ENCODE results near the gene GPD1. TPM values are rescaled to one million over a fixed set of nuclear protein-coding genes. Genes with fewer than 3 reads are reported as not detected.

Gene GPD1
- total and polyA plus RNA-seq, 10 of the 15 experiments (the other 5 are each of a cell fraction or from before 2014, with no cell fraction given), result 0.04 to 0.61 (median 0.26) TPM; not detected in 1

DNA sequence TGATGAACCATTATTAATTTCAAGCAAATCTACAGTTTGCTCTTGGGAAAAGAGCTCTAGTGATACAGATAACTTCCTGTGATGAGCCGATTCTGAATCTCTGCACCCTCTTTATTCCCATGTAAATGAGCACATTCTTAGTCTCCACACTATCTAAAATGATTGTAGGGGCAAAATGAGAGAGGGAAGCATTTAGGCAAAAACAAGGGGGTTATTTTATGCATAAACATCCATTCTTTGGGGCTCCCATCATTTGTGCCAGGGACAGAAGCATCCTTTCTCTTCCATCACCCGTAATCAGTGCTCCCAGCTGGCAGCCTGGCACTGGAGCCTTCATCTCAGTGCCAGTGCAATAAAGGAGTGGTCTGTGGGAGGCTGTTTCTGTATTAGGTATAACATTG, 1.7 kb upstream of the GPD1 start:
- BruUV-seq (replicated peaks), result no TSS peak
- no peak for ATAC-seq
- no peaks in the 10 kb centered on the region for H3K79me2 ChIP-seq (ENCODE audit: control insufficient read depth, insufficient read depth, low read length)
- intact Hi-C loops (cut with micrococcal nuclease; ENCODE audit: unreplicated experiment) (no loop called here), in situ Hi-C loops (cut with MboI) (no loop called here)
- peaks cover 15 to 16% of the 10 kb centered on the region in 2 experiments for H3K36me3 ChIP-seq (ENCODE audit: control insufficient read depth in 2 of 2, insufficient read depth in 2 of 2, low read length in 1 of 2)
- no peaks in the 10 kb centered on the region for H3K4me1 ChIP-seq (ENCODE audit: control insufficient read depth, insufficient read depth, low read length)
- no peaks in the 10 kb centered on the region for H3K9me3 ChIP-seq (replicated peaks; ENCODE audit: control insufficient read depth, insufficient read depth, low read length)
- H3K9ac ChIP-seq (ENCODE audit: control insufficient read depth, insufficient read depth, low read length), result no peak overlapping the region
- no peak for DNase-seq (ENCODE audit: low read depth, low spot score)
- no peak overlapping the region for H3K4me3 ChIP-seq
- WGBS (ENCODE audit: insufficient coverage, insufficient replicate concordance, low lambda C conversion rate, missing lambda C conversion rate), result 64% methylated on average over 2 of the region's 2 CpGs
- CTCF ChIA-PET, result interaction anchor here (1.1 to 4.5 kb wide), 4 partner anchors 10 to 74 kb away, joined by 3 to 40 read pairs (median 4); partner anchors contain the start of gene COX14
- H2AFZ ChIP-seq (ENCODE audit: control insufficient read depth, low read depth, low read length), result no peak overlapping the region
- H4K20me1 ChIP-seq (ENCODE audit: control insufficient read depth, insufficient read depth), result no peaks in the 10 kb centered on the region
- TF ChIP-seq RCOR1 (conservative IDR thresholded peaks at IDR 0.05; ENCODE audit: low read depth, low read length), result no peak
- no peak for TF ChIP-seq ESRRA (IDR thresholded peaks at IDR 0.05; ENCODE audit: low read length)
- TF ChIP-seq HDAC2 (IDR thresholded peaks at IDR 0.05), result no peak
- no peak for TF ChIP-seq ZNF24 (IDR thresholded peaks at IDR 0.05)
- TF ChIP-seq POLR2AphosphoS5 (IDR thresholded peaks at IDR 0.05; ENCODE audit: low read length), result 0 out of 2 replicates have a peak, but pooled peaks have one; percentile 3
- no peak for TF ChIP-seq PML (IDR thresholded peaks at IDR 0.05; ENCODE audit: low read length)
- no peak for FAIRE-seq
- H3K27ac ChIP-seq (ENCODE audit: control insufficient read depth, insufficient read depth), result no peak overlapping the region
- RAD21 ChIA-PET (ENCODE audit: unreplicated experiment), result interaction anchor here (2.1 kb wide), 1 partner anchor 9 kb away, joined by 7 read pairs; the partner anchor contains the start of gene COX14
- POLR2A ChIA-PET, result interaction anchor here (0.6 kb wide), 2 partner anchors 11 to 12 kb away, joined by 3 to 4 read pairs; no protein-coding TSS in a partner anchor
- H3K27me3 ChIP-seq (replicated peaks in 1 of 2; ENCODE audit: control insufficient read depth in 2 of 2, insufficient read depth in 2 of 2, low read length in 1 of 2), result no peaks in the 10 kb centered on the region
- SMC1A ChIA-PET (ENCODE audit: uncharacterized antibody, unreplicated experiment), result interaction anchor here (0.8 to 1.5 kb wide), 4 partner anchors 8 to 15 kb away, joined by 3 to 8 read pairs (median 5); partner anchors contain the start of gene COX14
- H3K4me2 ChIP-seq (ENCODE audit: control insufficient read depth, insufficient read depth), result no peak overlapping the region

GRCh38 chr12:50102646-50103309, 1.0 kb upstream of the GPD1 start:
- WGBS (ENCODE audit: insufficient coverage, insufficient replicate concordance, low lambda C conversion rate, missing lambda C conversion rate), result 46% methylated on average over 8 of the region's 8 CpGs
- H3K36me3 ChIP-seq (ENCODE audit: control insufficient read depth in 2 of 2, insufficient read depth in 2 of 2, low read length in 1 of 2), result peaks cover 15 to 16% of the 10 kb centered on the region in 2 experiments
- H3K9me3 ChIP-seq (replicated peaks; ENCODE audit: control insufficient read depth, insufficient read depth, low read length), result no peaks in the 10 kb centered on the region
- DNase-seq (ENCODE audit: low read depth, low spot score), result no peak
- ATAC-seq, result peak; percentile 76
- intact Hi-C loops (cut with micrococcal nuclease; ENCODE audit: unreplicated experiment) (no loop called here), in situ Hi-C loops (cut with MboI) (no loop called here)
- ChIA-PET SMC1A (ENCODE audit: uncharacterized antibody, unreplicated experiment) (interaction anchor here (0.8 to 1.5 kb wide), 4 partner anchors 7 to 15 kb away, joined by 3 to 8 read pairs (median 5); partner anchors contain the start of gene COX14), POLR2A (interaction anchor here (0.6 kb wide), 1 partner anchor 11 kb away, joined by 4 read pairs; no protein-coding TSS in a partner anchor), RAD21 (ENCODE audit: unreplicated experiment) (interaction anchor here (0.6 to 2.1 kb wide), 2 partner anchors 9 to 13 kb away, joined by 3 to 7 read pairs; partner anchors contain the start of gene COX14), CTCF (interaction anchor here (0.8 to 4.5 kb wide), 8 partner anchors 9 to 232 kb away, joined by 3 to 40 read pairs (median 4); partner anchors contain the start of gene COX14)
- H4K20me1 ChIP-seq (ENCODE audit: control insufficient read depth, insufficient read depth), result no peaks in the 10 kb centered on the region
- no peaks in the 10 kb centered on the region for H3K27me3 ChIP-seq (replicated peaks in 1 of 2; ENCODE audit: control insufficient read depth in 2 of 2, insufficient read depth in 2 of 2, low read length in 1 of 2)
- H3K9ac ChIP-seq (ENCODE audit: control insufficient read depth, insufficient read depth, low read length), result no peak overlapping the region
- H3K4me3 ChIP-seq, result no peak overlapping the region
- H3K4me1 ChIP-seq (ENCODE audit: control insufficient read depth, insufficient read depth, low read length), result no peaks in the 10 kb centered on the region
- no peaks in the 10 kb centered on the region for H3K79me2 ChIP-seq (ENCODE audit: control insufficient read depth, insufficient read depth, low read length)
- TF ChIP-seq CEBPZ (IDR thresholded peaks at IDR 0.05; ENCODE audit: low read depth, low read length) (no peak), IKZF2 (IDR thresholded peaks at IDR 0.05) (no peak), ZZZ3 (IDR thresholded peaks at IDR 0.05; ENCODE audit: control insufficient read depth, insufficient read length, low read depth) (no peak), POLR2A (IDR thresholded peaks at IDR 0.05; ENCODE audit: low read depth, low read length) (peak; percentile 59), KDM1A (IDR thresholded peaks at IDR 0.05; ENCODE audit: borderline replicate concordance) (no peak), SPI1 (IDR thresholded peaks at IDR 0.05; ENCODE audit: borderline replicate concordance, insufficient read depth, low read depth, low read length) (peak; percentile 38; the same call in 1 of the 2 replicates), POLR2AphosphoS2 (IDR thresholded peaks at IDR 0.05; ENCODE audit: low read depth, low read length) (no peak)
- no peak for FAIRE-seq
- no TSS peak for BruUV-seq (replicated peaks)
- no peak overlapping the region for H3K27ac ChIP-seq (ENCODE audit: control insufficient read depth, insufficient read depth)
- no peak overlapping the region for H2AFZ ChIP-seq (ENCODE audit: control insufficient read depth, low read depth, low read length)
- H3K4me2 ChIP-seq (ENCODE audit: control insufficient read depth, insufficient read depth), result no peak overlapping the region

All from GM12878 (cell line).